ENCODE data around the gene SHFL.
A peak's percentile ranks its signal among the peaks of the same experiment; 100 is the strongest.

Gene SHFL

GRCh38 chr19:10116085-10116865 lies 30.2 kb downstream of the SHFL start:
- Histone ChIP-seq H3K9me2 (replicated peaks; ENCODE audit: control insufficient read depth, low read length) (no peaks in the 10 kb centered on the region), H4K20me1 (ENCODE audit: control insufficient read depth, insufficient read depth, low read depth, low read length) (peaks cover 6% of the 10 kb centered on the region), H3K4me2 (ENCODE audit: low read length) (no peak overlapping the region), H3K27me3 (ENCODE audit: control insufficient read depth, low read length) (no peaks in the 10 kb centered on the region), H3K79me2 (ENCODE audit: control insufficient read depth, low read length) (peaks cover 24% of the 10 kb centered on the region), H3K4me3 (ENCODE audit: low read length) (no peak overlapping the region), H3K36me3 (ENCODE audit: control insufficient read depth, low read length) (peaks cover 68% of the 10 kb centered on the region), H3K4me1 (ENCODE audit: control insufficient read depth, low read length) (peaks cover 32% of the 10 kb centered on the region), H3K9me3 (ENCODE audit: control insufficient read depth, insufficient read depth, low read length) (no peaks in the 10 kb centered on the region), H3F3A (ENCODE audit: control insufficient read depth, insufficient read depth) (peaks cover 24% of the 10 kb centered on the region), H3K27ac (ENCODE audit: low read depth, low read length) (no peak overlapping the region)
- TF ChIP-seq CTCF (IDR thresholded peaks at IDR 0.05; ENCODE audit: low read depth, low read length, poor library complexity, severe bottlenecking) (no peak), EZH2phosphoT487 (IDR thresholded peaks at IDR 0.05; ENCODE audit: borderline replicate concordance, low read length) (no peak)

DNA sequence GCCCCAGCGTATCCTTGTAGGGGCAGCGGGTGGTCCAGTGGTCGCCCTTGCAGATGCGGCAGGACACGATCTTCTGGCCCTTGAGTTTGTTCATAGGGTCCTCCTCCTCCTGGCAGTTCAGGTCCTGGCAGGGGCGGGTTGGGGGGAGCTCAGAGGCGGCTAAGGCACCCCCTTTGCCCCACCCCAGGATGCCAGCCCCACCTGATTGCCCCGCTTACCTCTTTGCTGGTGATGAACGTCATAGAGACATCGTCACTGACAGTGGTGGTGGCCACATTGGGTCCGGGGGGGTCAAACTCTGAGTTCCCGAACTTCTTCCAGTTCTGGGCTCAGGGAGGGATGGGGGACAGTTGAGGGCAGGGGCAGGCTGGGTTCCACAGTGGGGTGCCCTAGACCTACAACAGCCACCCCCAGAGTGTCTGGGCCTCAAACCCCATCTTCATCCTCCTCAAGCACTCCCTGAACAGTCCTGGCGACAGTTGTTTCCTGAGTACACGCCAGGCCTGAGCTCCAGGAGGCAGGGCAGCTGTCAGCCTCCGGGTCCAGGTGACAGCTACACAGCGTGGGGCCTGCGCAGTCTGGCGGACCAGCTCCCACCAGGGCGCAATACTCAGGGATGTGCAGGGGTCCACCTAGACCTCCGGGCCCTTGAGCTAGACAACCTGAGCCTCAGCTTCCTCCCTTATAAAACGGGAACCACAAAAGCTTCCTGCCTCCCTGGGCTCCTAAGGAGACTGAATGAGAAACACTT lies 30.9 kb downstream of the SHFL start:
- H3F3A ChIP-seq (ENCODE audit: control insufficient read depth, insufficient read depth): peaks cover 21% of the 10 kb centered on the region
- peaks cover 24% of the 10 kb centered on the region for H3K79me2 ChIP-seq (ENCODE audit: control insufficient read depth, low read length)
- peaks cover 6% of the 10 kb centered on the region for H4K20me1 ChIP-seq (ENCODE audit: control insufficient read depth, insufficient read depth, low read depth, low read length)
- no peaks in the 10 kb centered on the region for H3K9me3 ChIP-seq (ENCODE audit: control insufficient read depth, insufficient read depth, low read length)
- H3K27me3 ChIP-seq (ENCODE audit: control insufficient read depth, low read length): no peaks in the 10 kb centered on the region
- TF ChIP-seq EZH2phosphoT487 (IDR thresholded peaks at IDR 0.05; ENCODE audit: borderline replicate concordance, low read length) (no peak), CTCF (IDR thresholded peaks at IDR 0.05; ENCODE audit: low read depth, low read length, poor library complexity, severe bottlenecking) (no peak)
- H3K4me2 ChIP-seq (ENCODE audit: low read length): no peak overlapping the region
- no peaks in the 10 kb centered on the region for H3K9me2 ChIP-seq (replicated peaks; ENCODE audit: control insufficient read depth, low read length)
- H3K27ac ChIP-seq (ENCODE audit: low read depth, low read length): no peak overlapping the region
- H3K4me1 ChIP-seq (ENCODE audit: control insufficient read depth, low read length): peaks cover 25% of the 10 kb centered on the region
- no peak overlapping the region for H3K4me3 ChIP-seq (ENCODE audit: low read length)
- peaks cover 62% of the 10 kb centered on the region for H3K36me3 ChIP-seq (ENCODE audit: control insufficient read depth, low read length)

DNA sequence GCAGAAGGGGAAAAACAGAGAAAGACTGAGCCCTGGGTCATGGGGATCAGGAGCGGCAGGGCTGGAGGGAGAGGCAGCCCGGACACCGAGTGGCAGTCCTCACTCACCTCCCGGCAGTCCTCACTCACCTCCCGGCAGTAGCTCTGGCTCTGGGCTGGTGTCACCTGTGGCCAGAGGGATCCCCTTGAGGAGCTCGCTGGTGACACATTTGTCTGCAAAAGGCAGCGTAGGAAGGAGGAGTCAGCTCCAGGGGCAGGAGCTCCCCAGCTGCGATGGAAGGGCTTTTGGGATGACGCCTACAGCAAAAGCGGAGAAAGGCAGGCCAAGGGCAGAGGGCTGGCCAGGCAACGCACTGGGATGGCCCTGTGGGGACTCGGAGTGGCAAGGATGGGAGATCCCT lies 32.8 kb downstream of the SHFL start:
- H3K4me1 ChIP-seq (ENCODE audit: control insufficient read depth, low read length): peaks cover 23% of the 10 kb centered on the region
- no peaks in the 10 kb centered on the region for H3K9me2 ChIP-seq (replicated peaks; ENCODE audit: control insufficient read depth, low read length)
- peaks cover 6% of the 10 kb centered on the region for H4K20me1 ChIP-seq (ENCODE audit: control insufficient read depth, insufficient read depth, low read depth, low read length)
- H3K4me3 ChIP-seq (ENCODE audit: low read length): peak overlapping the region; percentile 95
- peaks cover 54% of the 10 kb centered on the region for H3K36me3 ChIP-seq (ENCODE audit: control insufficient read depth, low read length)
- no peaks in the 10 kb centered on the region for H3K9me3 ChIP-seq (ENCODE audit: control insufficient read depth, insufficient read depth, low read length)
- peak overlapping the region; percentile 86 for H3K4me2 ChIP-seq (ENCODE audit: low read length)
- peak overlapping the region; percentile 53 for H3K27ac ChIP-seq (ENCODE audit: low read depth, low read length)
- peaks cover 24% of the 10 kb centered on the region for H3K79me2 ChIP-seq (ENCODE audit: control insufficient read depth, low read length)
- H3K27me3 ChIP-seq (ENCODE audit: control insufficient read depth, low read length): no peaks in the 10 kb centered on the region
- H3F3A ChIP-seq (ENCODE audit: control insufficient read depth, insufficient read depth): peaks cover 24% of the 10 kb centered on the region
- no peak for TF ChIP-seq CTCF (IDR thresholded peaks at IDR 0.05; ENCODE audit: low read depth, low read length, poor library complexity, severe bottlenecking)
- TF ChIP-seq EZH2phosphoT487 (IDR thresholded peaks at IDR 0.05; ENCODE audit: borderline replicate concordance, low read length): no peak

Data from DOHH2 (cell line).